DMS114 treated with DMSO at 0.1 percent for 48 hours (cell line): ENCODE results near the gene FOXP2.
"Not testable (repeated sequence)": the region's sequence is repeated elsewhere in the genome, so short reads cannot be mapped to it uniquely, and the experiment has no call there.

ENCODE experiments used
- DNase-seq: peaks from one replicate; lab custom pipeline; 2025; ENCODE audit not compliant: unreplicated experiment; lab: John Stamatoyannopoulos, UW

FOXP2 gene

DNA sequence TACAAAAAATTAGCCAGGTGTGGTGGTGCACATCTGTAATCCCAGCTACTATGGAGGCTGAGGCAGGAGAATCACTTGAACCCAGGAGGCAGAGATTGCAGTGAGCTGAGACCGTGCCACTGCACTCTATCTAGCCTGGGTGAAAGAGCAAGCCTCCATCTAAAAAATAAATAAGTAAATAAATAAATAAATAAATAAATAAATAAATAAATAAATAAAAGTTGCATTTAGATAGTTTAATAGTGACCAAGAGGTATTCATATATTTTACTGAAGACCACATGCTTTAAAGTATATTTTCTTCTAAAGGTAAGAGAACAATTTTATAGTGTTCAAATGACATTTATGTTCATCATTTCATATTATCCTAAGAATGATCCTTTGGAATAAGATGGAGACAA is 82.9 kb downstream of the FOXP2 start:
- DNase-seq, result not testable (repeated sequence)

GRCh38 chr7:114502454-114503254 is 88.0 kb downstream of the FOXP2 start:
- DNase-seq, result no peak

DNA sequence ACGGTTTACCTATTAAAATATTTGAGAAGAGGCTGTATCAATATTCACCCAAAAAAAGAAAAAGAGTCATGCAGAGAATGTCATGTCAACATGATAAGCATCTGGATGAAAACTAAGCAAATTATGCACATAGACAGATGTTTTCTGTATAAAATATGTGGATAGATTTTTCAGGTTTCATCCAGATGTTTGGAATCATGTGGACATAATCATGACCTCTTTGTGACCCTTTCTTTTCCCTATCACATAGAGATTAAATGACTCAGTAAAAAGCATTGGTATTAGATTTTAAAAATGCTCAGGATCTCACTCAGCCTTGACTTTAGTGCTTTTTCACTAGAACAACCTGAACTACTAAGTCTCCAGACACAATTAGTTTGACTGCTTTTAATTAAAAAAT is 90.0 kb downstream of the FOXP2 start:
- DNase-seq, result no peak

GRCh38 chr7:114507381-114507780 is 92.8 kb downstream of the FOXP2 start:
- no peak for DNase-seq

- no peak for DNase-seq
Observed at GRCh38 chr7:114508086-114508485, 93.5 kb downstream of the FOXP2 start.

DNA sequence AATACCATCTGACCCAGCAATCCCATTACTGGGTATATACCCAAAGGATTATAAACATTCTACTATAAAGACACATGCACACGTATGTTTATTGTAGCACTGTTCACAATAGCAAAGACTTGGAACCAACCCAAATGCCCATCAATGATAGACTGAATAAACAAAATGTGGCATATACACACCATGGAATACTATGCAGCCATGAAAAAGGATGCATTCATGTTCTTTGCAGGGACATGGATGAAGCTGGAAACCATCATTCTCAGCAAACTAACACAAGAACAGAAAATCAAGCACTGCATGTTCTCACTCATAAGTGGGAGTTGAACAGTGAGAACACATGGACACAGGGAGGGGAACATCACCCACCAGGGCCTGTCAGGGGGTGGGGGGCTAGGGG is 96.2 kb downstream of the FOXP2 start:
- not testable (repeated sequence) for DNase-seq

DNA sequence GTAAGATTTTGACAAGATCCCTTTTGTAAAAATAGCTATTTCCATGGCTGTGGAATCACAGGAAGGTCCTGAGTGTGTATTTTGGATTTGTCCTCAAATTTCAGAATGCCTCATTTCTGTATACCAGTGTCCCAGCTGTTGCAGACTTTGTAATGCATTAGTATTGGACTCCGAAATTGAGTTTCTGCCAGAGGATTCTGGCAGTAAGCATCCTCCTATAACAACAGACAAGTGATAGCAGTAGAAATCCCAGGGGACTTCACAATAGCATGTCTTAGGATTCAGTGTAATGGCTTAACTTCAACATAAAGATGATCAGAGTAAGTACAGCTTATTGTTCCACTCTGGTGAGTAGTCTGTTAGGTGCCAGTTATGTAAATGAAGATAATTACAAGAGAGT is 104.6 kb downstream of the FOXP2 start:
- DNase-seq, result no peak

- DNase-seq, result no peak
Observed at GRCh38 chr7:114522081-114522480, 107.5 kb downstream of the FOXP2 start.

DNA sequence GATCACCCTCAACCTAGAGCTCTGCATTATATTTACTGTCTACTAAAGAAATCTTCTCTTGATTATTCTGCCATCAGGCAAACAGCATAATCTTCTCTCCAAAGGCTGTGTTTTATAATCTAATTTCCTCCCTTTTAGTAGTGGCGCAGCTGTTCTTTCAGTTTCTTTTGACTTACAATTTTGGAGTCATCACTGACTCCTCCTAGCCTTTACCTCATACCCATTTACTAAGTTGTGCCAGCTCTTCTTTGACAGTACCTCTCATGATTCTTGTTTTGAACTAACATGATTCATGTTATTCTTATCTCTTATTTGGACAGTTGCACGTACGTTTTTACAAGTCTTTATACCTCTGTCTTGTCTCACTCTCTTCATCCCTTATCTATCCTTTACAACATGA is 113.0 kb downstream of the FOXP2 start:
- DNase-seq, result no peak

DNA sequence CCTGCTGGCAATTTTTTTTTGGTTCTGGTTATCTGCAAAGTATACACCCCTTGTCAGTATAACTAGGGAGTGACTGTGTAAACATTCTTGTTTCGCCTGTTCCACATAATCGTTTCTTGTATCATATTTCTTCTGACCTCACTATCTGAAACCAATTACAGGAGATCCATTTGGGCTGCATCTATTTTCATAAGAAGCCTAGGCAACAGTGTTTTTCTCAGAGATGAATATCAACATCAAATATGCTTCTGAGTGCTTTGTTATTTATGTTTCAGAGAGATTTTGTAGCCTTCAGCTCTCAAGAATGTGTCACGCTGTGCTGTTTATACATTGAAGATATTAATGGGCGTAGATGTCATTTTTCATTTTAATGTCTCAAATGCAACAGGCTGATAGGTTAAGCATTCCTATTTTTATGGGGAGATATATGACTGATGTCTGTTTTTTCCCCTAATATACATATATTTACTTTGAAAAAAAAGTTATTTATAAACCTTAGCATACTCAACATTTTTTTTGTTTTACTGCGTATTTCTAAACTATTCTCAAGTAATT is 115.5 kb downstream of the FOXP2 start:
- DNase-seq, result no peak

- no peak for DNase-seq
Observed at GRCh38 chr7:114531326-114531725, 116.7 kb downstream of the FOXP2 start.

GRCh38 chr7:114533131-114533530 is 118.5 kb downstream of the FOXP2 start:
- DNase-seq, result no peak

- DNase-seq, result no peak
Observed at GRCh38 chr7:114534953-114535352, 120.3 kb downstream of the FOXP2 start.

DNA sequence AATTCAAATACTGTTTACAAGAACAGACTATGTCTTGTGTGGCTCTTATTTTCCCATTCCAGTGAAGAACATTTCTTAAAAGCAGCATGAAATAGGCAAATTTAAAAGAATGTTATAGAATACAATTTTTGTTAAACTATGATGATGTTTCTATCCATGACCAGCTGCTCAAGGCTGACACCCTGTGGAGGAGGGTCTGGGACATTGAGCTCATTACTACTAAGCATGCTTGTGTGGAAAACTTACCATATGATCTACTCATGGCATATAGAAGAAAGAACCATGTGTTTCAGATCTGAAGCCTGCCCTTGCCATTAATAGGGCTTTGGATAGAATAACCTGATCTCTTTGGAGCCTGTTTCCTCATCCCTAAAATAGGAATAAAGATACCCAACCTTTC is 125.0 kb downstream of the FOXP2 start:
- peak; percentile 13 for DNase-seq

GRCh38 chr7:114540291-114540690 is 125.7 kb downstream of the FOXP2 start:
- no peak for DNase-seq

GRCh38 chr7:114547346-114547745 is 132.7 kb downstream of the FOXP2 start:
- not testable (repeated sequence) for DNase-seq

- no peak for DNase-seq
Observed at GRCh38 chr7:114548081-114548980, 133.7 kb downstream of the FOXP2 start.

DNA sequence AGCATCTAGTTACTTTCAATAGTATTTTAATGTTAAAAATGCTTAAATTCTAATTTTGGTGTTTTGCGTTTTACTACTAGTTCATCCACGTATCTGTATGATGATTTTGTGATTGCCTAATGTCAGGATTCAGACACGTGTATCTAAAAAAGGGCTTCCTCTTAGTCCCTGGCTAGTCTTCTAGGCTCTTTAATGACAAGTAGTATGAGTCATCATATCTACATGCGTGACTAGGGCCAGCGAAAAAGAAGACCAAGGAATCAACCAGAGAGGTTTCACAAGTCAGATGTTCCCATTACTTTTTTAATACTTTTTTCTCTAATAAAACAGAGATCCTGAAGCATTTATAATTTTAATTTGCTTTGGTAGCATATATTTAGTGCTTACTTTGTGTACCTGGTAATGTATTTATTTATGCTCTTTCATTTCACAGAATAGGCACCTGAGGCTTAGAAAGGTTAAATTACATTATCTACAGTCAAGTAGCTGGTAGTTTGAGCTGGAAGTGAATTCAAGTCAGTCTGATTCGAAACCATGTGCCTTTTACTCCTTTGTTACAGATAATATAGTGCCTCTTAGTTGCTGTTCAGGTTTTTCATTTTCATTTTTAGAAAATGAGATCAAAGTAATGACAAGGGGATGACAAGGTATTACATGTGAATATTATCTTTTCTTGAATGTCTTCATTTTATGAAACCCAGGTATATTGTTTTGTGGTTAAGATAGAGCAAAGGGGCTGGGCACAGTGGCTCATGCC is 140.3 kb downstream of the FOXP2 start:
- no peak for DNase-seq

GRCh38 chr7:114567416-114567815 is 152.8 kb downstream of the FOXP2 start:
- DNase-seq, result no peak

- no peak for DNase-seq
Observed at GRCh38 chr7:114569220-114569619, 154.6 kb downstream of the FOXP2 start.

- DNase-seq, result no peak
Observed at GRCh38 chr7:114574384-114574783, 159.8 kb downstream of the FOXP2 start.
